Transverse colon (tissue), 4 donors: ENCODE results near the gene ATRN. TPM values are rescaled to one million over a fixed set of nuclear protein-coding genes. Genes with fewer than 3 reads are reported as not detected.

ENCODE experiments used
- DNase-seq: peaks from one replicate; pipeline ENCODE4 v3.0.0-alpha.2; 2019
- H3K27ac ChIP-seq, 4 donors: fragments of 200-600 bp; sonication (generic); 2 replicates each; pipeline ENCODE4 v1.5.1; 2016 to 2018; ENCODE audit warnings: inconsistent platforms in 4 of 4
- H3K27me3 ChIP-seq: fragments of 200-600 bp; sonication (generic); 2 replicates; pipeline ENCODE4 v1.5.1; 2017; ENCODE audit warnings: inconsistent platforms
- H3K36me3 ChIP-seq, 4 donors: fragments of 200-600 bp; sonication (generic); 2 replicates each; pipeline ENCODE4 v1.5.1; 2017 to 2019; ENCODE audit warnings: inconsistent platforms in 4 of 4
- H3K4me1 ChIP-seq, 4 donors: fragments of 200-600 bp; sonication (generic); 2 replicates each; pipeline ENCODE4 v1.5.1; 2017 to 2020; ENCODE audit warnings: inconsistent platforms in 4 of 4
- H3K4me3 ChIP-seq, 4 donors: fragments of 200-600 bp; sonication (generic); 1 replicate in 1 of 4; 2 replicates in 3 of 4; pipeline versions ENCODE4 v1.5.1 to v1.6.1; 2017 to 2019; ENCODE audit warnings: inconsistent platforms in 4 of 4
- H3K9me3 ChIP-seq, 2 donors: fragments of 200-600 bp; sonication (generic); 2 replicates each; pipeline ENCODE4 v1.5.1; 2017 to 2019; ENCODE audit warnings: inconsistent platforms in 2 of 2
- EP300 ChIP-seq: sonication (generic); formaldehyde crosslinking; IDR thresholded peaks from one replicate; pipeline ENCODE4 v1.6.1; 2017; ENCODE audit warnings: antibody characterized with exemption, low read depth
- POLR2A ChIP-seq: fragments of 450-650 bp; IDR thresholded peaks from one replicate; pipeline ENCODE4 v1.6.1; 2016; ENCODE audit warnings: antibody characterized with exemption, mild to moderate bottlenecking, moderate library complexity
- POLR2AphosphoS5 ChIP-seq, 3 donors: sonication (generic); formaldehyde crosslinking; IDR thresholded peaks; one replicate each; pipeline ENCODE4 v1.6.1; 2016; ENCODE audit warnings: antibody characterized with exemption in 3 of 3
- WGBS, 2 donors: methylation state at CpG; one replicate each; pipeline ENCODE4 v1.1.5; 2018; ENCODE audit warnings: low coverage in 1 of 2; 5-methylcytosine and 5-hydroxymethylcytosine counted together
- in situ Hi-C, 4 donors: fragments of 200-750 bp; cut with MboI; loops; one replicate each; pipeline versions ENCODE4 v1.15.0 to v1.15.1; 2017; ENCODE audit warnings: low sequenced_read_pairs in 3 of 4, low pct_ligation_motif_present in 1 of 4, low pct_unique_long_range_greater_than_20kb in 1 of 4
- intact Hi-C: fragments of 100-400 bp; cut with DNase I; formaldehyde crosslinking; loops from one replicate; pipeline ENCODE4 v1.15.1; 2023; ENCODE audit warnings: low total_unique reads
- total RNA-seq, 4 donors: library from RNA; depleted of rRNA; stranded (reverse); fragments of >200 nt; gene quantifications; one replicate each; pipeline ENCODE4 v1.1.0, GENCODE V29; 2016
- TF ChIP-seq, protein P1 (sequence below), 5 experiments: fragments of 200-600 bp in 3 of 5; fragments of 450-650 bp in 2 of 5; sonication (generic) in 3 of 5; IDR thresholded peaks; 1 replicate in 2 of 5; 2 replicates in 3 of 5; pipeline ENCODE4 v1.5.1; 2016 to 2017; ENCODE audit warnings: antibody characterized with exemption in 5 of 5, inconsistent platforms in 3 of 5, mild to moderate bottlenecking in 2 of 5, moderate library complexity in 1 of 5

The ATRN gene
- total RNA-seq, 4 donors from 2014 or later = 6.8 to 24.7 (median 15.9) TPM

DNA sequence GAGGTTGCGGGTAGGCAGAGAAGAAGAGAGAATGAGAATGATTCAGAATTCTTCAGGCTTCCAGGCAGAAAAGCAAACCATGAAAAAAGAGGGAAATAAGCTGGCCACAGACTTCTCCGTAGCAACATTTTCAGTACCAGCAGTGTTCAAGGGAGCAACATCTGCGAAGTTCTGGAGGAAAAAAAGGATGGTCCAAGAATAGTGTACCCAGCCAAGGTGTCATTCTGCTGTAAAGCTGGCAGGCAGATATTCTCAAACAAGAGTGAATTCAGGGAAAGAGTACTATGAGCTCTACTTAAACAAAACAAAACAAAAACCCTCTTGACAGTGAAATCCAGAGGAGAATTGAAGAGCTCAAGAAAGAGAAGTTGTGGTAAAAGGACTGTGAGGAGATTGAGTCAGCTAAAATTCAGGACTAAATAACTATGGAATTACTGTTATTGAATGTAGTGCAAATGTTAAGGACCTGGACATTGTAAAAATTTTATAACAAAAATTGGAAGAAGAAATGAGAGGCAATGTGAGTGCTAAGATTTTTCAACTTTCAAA, 86.5 kb downstream of the ATRN start:
- Histone ChIP-seq H3K27me3 (no peaks in the 10 kb centered on the region), H3K9me3 (no peaks in the 10 kb centered on the region), H3K36me3 (no peaks in the 10 kb centered on the region), H3K27ac (no peak overlapping the region), H3K4me1 (no peaks in the 10 kb centered on the region), H3K4me3 (no peak overlapping the region)
- in situ Hi-C loops (no loop called here), intact Hi-C loops (no loop called here)
- DNase-seq = no peak
- TF ChIP-seq POLR2A (no peak), POLR2AphosphoS5 (IDR thresholded peaks at IDR 0.05) (no peak), EP300 (no peak)
- TF ChIP-seq, protein P1, sequence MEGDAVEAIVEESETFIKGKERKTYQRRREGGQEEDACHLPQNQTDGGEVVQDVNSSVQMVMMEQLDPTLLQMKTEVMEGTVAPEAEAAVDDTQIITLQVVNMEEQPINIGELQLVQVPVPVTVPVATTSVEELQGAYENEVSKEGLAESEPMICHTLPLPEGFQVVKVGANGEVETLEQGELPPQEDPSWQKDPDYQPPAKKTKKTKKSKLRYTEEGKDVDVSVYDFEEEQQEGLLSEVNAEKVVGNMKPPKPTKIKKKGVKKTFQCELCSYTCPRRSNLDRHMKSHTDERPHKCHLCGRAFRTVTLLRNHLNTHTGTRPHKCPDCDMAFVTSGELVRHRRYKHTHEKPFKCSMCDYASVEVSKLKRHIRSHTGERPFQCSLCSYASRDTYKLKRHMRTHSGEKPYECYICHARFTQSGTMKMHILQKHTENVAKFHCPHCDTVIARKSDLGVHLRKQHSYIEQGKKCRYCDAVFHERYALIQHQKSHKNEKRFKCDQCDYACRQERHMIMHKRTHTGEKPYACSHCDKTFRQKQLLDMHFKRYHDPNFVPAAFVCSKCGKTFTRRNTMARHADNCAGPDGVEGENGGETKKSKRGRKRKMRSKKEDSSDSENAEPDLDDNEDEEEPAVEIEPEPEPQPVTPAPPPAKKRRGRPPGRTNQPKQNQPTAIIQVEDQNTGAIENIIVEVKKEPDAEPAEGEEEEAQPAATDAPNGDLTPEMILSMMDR (IDR thresholded peaks at IDR 0.05) = no peak
- 74 to 89% methylated on average over 3 of the region's 3 CpGs for WGBS, 2 donors

DNA sequence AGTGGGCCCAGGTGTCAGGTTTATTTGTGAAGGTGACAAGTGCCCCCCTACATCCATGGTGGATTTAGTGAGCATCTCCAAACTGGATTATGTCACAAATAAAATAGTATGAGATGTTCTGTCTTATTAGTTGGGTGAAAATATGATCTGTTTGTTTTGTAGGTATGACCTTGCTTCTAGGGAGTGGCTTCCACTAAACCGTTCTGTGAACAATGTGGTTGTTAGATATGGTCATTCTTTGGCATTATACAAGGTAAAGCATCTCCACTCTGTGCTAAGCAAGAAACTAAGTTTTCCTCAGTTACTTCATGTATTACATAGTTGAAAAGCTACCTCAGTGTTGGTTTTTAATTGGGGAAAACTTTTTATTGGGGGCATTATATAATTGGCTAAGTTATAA, 88.4 kb downstream of the ATRN start:
- H3K27me3 ChIP-seq = no peaks in the 10 kb centered on the region
- DNase-seq = no peak
- H3K4me3 ChIP-seq = no peak overlapping the region
- no peak overlapping the region for H3K27ac ChIP-seq
- H3K9me3 ChIP-seq = no peaks in the 10 kb centered on the region
- 55 to 56% methylated on average over 1 of the region's 1 CpG for WGBS, 2 donors
- H3K36me3 ChIP-seq = no peaks in the 10 kb centered on the region
- in situ Hi-C loops (no loop called here), intact Hi-C loops (no loop called here)
- no peaks in the 10 kb centered on the region for H3K4me1 ChIP-seq
- no peak for TF ChIP-seq EP300
- no peak for TF ChIP-seq POLR2A
- TF ChIP-seq, protein P1 (IDR thresholded peaks at IDR 0.05) = no peak
- no peak for TF ChIP-seq POLR2AphosphoS5 (IDR thresholded peaks at IDR 0.05)

DNA sequence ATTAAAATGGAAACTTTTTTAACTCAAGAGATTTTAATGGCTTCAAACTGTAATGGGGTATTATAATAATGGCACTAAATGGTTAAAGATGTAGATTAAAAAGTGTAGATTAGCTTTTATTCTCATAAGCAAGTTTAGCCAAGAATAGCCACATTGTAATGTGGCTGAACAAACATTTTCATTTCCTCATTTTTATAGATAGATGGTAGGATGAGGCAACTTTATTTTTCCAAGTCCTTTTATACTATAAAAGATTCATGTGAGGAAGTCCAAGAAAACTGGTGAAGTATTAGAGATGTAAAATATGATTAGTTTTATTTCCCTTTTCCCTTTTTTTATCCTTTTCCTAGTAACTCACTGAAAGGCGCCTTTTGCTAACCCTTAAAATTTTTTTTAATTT, 88.8 kb downstream of the ATRN start:
- no peak for DNase-seq
- TF ChIP-seq POLR2AphosphoS5 (IDR thresholded peaks at IDR 0.05) = no peak
- TF ChIP-seq, protein P1 (IDR thresholded peaks at IDR 0.05) = no peak
- TF ChIP-seq EP300 = no peak
- no peak for TF ChIP-seq POLR2A
- Histone ChIP-seq H3K36me3 (no peaks in the 10 kb centered on the region), H3K27ac (no peak overlapping the region), H3K27me3 (no peaks in the 10 kb centered on the region), H3K4me3 (no peak overlapping the region), H3K4me1 (no peaks in the 10 kb centered on the region), H3K9me3 (no peaks in the 10 kb centered on the region)
- in situ Hi-C loops (no loop called here), intact Hi-C loops (no loop called here)
- WGBS, 2 donors = 92 to 100% methylated on average over 1 of the region's 1 CpG

DNA sequence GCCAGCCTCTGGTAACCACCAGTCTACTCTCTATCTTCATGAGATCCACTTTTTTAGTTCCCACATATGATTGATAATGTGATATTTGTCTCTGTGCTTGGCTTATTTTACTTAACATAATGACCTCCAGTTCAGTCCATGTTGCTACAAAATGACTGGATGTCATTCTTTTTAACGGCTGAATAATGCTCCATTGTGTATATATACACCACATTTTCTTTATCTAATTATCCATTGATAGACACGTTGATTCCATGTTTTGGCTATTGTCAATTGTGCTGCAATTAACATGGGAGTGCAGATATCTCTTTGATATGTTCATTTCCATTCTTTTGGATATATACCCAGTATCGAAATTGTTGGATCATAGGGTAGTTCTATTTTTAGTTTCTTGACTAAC, 89.3 kb downstream of the ATRN start:
- intact Hi-C loops = no loop called here
- Histone ChIP-seq H3K4me3 (no peak overlapping the region), H3K36me3 (no peaks in the 10 kb centered on the region), H3K27ac (no peak overlapping the region), H3K4me1 (no peaks in the 10 kb centered on the region), H3K9me3 (no peaks in the 10 kb centered on the region), H3K27me3 (no peaks in the 10 kb centered on the region)
- no peak for TF ChIP-seq EP300
- no peak for DNase-seq
- WGBS, 2 donors = 85 to 94% methylated on average over 3 of the region's 3 CpGs
- in situ Hi-C loops = no loop called here

DNA sequence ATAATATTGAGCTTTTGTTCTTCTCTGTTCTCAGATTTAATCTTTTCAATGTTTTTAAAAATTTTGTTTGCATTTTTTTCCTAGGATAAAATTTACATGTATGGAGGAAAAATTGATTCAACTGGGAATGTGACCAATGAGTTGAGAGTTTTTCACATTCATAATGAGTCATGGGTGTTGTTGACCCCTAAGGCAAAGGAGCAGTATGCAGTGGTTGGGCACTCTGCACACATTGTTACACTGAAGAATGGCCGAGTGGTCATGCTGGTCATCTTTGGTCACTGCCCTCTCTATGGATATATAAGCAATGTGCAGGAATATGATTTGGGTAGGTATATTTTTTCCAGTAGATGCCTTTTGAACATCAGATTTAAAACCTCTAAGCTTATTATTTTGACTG, 89.8 kb downstream of the ATRN start:
- no peaks in the 10 kb centered on the region for H3K36me3 ChIP-seq
- no peak overlapping the region for H3K4me3 ChIP-seq
- TF ChIP-seq POLR2A (no peak), EP300 (no peak), POLR2AphosphoS5 (IDR thresholded peaks at IDR 0.05) (no peak)
- TF ChIP-seq, protein P1 (IDR thresholded peaks at IDR 0.05) = no peak
- H3K9me3 ChIP-seq = no peaks in the 10 kb centered on the region
- intact Hi-C loops = no loop called here
- no peaks in the 10 kb centered on the region for H3K27me3 ChIP-seq
- in situ Hi-C loops = no loop called here
- H3K4me1 ChIP-seq = no peaks in the 10 kb centered on the region
- no peak for DNase-seq
- H3K27ac ChIP-seq = no peak overlapping the region
- WGBS, 2 donors = 89% methylated on average over 1 of the region's 1 CpG; no CpG with 5 or more reads in 1 of the 2 donors
